Upper lobe of right lung (tissue), 1 donor: ENCODE data around the gene VSIG10L. TPM values are rescaled to one million over a fixed set of nuclear protein-coding genes. Genes with fewer than 3 reads are reported as not detected.

Source experiments
- ATAC-seq: fragments of 200-7000 bp; cut with Tn5 transposase; one replicate; pipeline ENCODE4 v1.9.1; 2020; ENCODE audit warnings: mild to moderate bottlenecking, moderate library complexity
- DNase-seq: peaks from one replicate; pipeline ENCODE4 v3.0.0-alpha.2; 2020
- H3K27ac ChIP-seq: fragments of 200-600 bp; one replicate; pipeline ENCODE4 v1.8.0; 2022
- H3K27me3 ChIP-seq: fragments of 200-600 bp; one replicate; pipeline ENCODE4 v1.8.0; 2022; ENCODE audit warnings: mild to moderate bottlenecking
- H3K36me3 ChIP-seq: fragments of 200-600 bp; one replicate; pipeline ENCODE4 v1.8.0; 2022
- H3K4me1 ChIP-seq: fragments of 200-600 bp; one replicate; pipeline ENCODE4 v1.8.0; 2022
- H3K4me3 ChIP-seq: fragments of 200-600 bp; one replicate; pipeline ENCODE4 v1.8.0; 2022; ENCODE audit warnings: mild to moderate bottlenecking
- H3K9me3 ChIP-seq: fragments of 200-600 bp; one replicate; pipeline ENCODE4 v1.8.0; 2022
- intact Hi-C: fragments of 100-400 bp; cut with DNase I; formaldehyde crosslinking; loops from one replicate; pipeline ENCODE4 v1.11.0; 2022
- long read RNA-seq: library from polyadenylated mRNA; unstranded; transcript quantifications from one replicate; pipeline ENCODE4 v2.0.0, GENCODE V29; 2021
- total RNA-seq: library from RNA; stranded (reverse); fragmentation: NEBNext Ultra II Directional; extraction: Animal tissue kit (Norgen Biotek cat#: 25700); gene quantifications from one replicate; pipeline ENCODE4 v1.2.1, GENCODE V29; 2021
- TF ChIP-seq, protein P1 (sequence below): fragments of 200-600 bp; IDR thresholded peaks from one replicate; pipeline ENCODE4 v1.8.0; 2022; ENCODE audit warnings: antibody characterized with exemption
- donor health status: DM: no; HTN: yes; CAD: no; lungs with severe emphysema.

VSIG10L gene
- total RNA-seq: 2.1 TPM
- long read RNA-seq, partial matches to known transcripts: 4 of 5 reads
- long read RNA-seq, other reads (novel, unspliced or antisense): 1 of 5 reads

DNA sequence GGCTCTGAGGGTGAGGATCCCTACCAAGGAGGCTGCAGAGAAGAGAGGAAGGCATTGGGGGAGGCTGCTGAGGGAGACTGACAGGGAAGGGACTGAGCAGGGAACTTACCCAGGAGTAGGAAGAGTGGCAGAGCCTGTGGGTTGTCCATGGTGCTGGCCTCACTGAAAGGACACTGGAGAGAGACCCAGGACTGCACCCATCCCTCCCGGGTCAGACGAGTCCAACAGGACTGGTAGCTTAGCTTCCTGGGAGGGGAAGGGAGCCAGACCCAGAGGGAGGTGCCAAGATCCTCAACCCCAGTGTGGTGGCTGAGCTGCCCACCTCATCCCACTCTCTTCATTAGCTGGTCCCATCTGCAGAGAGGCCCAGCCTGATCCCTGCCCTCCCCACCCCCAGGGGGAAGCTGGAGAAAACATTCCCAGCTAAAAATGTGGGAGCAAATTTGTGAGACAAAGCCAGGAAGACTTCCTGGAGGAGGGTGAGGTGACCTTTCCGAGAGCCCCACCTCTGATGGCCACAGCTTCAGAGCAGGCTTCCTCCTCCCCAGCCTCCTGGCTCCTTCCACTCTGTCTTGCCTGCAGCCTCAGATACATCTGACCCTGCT is at the start of gene VSIG10L:
Gene VSIG10L, minus strand, starts transcription at position 164 of the 605 bp plus-strand sequence. Its CDS starts 15 bp downstream, at position 149.
- TF ChIP-seq, protein P1, sequence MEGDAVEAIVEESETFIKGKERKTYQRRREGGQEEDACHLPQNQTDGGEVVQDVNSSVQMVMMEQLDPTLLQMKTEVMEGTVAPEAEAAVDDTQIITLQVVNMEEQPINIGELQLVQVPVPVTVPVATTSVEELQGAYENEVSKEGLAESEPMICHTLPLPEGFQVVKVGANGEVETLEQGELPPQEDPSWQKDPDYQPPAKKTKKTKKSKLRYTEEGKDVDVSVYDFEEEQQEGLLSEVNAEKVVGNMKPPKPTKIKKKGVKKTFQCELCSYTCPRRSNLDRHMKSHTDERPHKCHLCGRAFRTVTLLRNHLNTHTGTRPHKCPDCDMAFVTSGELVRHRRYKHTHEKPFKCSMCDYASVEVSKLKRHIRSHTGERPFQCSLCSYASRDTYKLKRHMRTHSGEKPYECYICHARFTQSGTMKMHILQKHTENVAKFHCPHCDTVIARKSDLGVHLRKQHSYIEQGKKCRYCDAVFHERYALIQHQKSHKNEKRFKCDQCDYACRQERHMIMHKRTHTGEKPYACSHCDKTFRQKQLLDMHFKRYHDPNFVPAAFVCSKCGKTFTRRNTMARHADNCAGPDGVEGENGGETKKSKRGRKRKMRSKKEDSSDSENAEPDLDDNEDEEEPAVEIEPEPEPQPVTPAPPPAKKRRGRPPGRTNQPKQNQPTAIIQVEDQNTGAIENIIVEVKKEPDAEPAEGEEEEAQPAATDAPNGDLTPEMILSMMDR: no peak
- Histone ChIP-seq H3K27me3 (no peaks in the 10 kb centered on the region), H3K27ac (no peak within 1 kb of the TSS), H3K4me1 (peaks cover 11% of the 10 kb centered on the region), H3K36me3 (peaks cover 5% of the 10 kb centered on the region), H3K4me3 (no peak within 1 kb of the TSS), H3K9me3 (no peaks in the 10 kb centered on the region)
- no peak for DNase-seq
- intact Hi-C loops: no loop called here
- ATAC-seq: no peak

GRCh38 chr19:51391073-51391611 is 49.2 kb upstream of the VSIG10L start:
- Histone ChIP-seq H3K9me3 (no peaks in the 10 kb centered on the region), H3K4me1 (no peaks in the 10 kb centered on the region), H3K27me3 (no peaks in the 10 kb centered on the region), H3K4me3 (no peak overlapping the region), H3K36me3 (no peaks in the 10 kb centered on the region), H3K27ac (no peak overlapping the region)
- ATAC-seq: no peak
- intact Hi-C loops: no loop called here
- DNase-seq: no peak
- TF ChIP-seq, protein P1: no peak

DNA sequence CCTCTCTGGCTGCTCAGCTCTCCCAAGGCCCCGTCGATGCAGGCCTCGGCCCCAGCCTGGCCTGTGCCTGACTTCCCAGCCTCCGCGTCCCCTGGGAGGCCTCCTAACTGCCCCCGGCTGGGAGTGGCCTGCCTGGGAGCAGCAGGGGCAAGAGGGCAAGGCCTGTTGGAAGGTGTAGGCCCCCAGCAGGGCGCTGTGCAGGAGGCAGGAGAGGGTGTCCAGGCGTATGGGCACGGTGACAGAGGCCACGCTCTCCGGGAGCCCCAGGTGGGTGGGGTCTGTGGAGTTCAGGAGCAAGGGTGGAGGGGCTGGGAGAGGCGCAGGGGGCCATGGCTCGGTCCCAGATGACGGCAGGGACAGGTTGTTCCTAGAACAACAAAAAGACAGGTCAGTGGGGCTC is 47.2 kb upstream of the VSIG10L start:
- intact Hi-C loops: no loop called here
- peak; percentile 5 for ATAC-seq
- TF ChIP-seq, protein P1: no peak
- no peaks in the 10 kb centered on the region for H3K27me3 ChIP-seq
- H3K27ac ChIP-seq: no peak overlapping the region
- H3K9me3 ChIP-seq: no peaks in the 10 kb centered on the region
- no peak for DNase-seq
- H3K4me3 ChIP-seq: no peak overlapping the region
- H3K36me3 ChIP-seq: no peaks in the 10 kb centered on the region
- no peaks in the 10 kb centered on the region for H3K4me1 ChIP-seq

DNA sequence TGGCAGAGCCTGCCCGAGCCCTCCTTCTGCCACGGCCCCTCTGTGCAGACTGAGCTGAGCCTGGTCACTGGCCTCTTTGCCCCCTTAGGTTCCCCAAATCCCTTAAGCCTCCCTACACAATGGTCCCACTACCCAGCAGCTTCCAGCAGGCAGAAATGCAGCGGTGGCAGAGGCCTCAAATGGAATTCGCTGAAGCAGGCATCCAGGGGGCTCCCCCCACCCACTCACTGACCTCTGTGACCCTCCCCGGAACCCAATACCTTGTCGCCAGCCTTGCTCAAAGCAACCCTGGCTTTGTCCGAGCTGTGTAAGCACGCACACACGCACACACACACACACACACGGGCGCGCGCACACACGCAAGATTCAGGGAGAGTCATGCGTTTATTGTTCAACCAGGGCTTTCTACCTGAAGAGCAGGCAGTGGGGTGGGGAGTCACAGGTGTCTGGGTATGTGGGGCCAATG is 46.0 kb upstream of the VSIG10L start, which contains the start of gene LIM2:
Gene LIM2, minus strand, starts transcription at position 51 of the 466 bp plus-strand sequence. CDS start 531 bp downstream, outside the sequence.
- no peak within 1 kb of the TSS for H3K4me3 ChIP-seq
- H3K27ac ChIP-seq: no peak within 1 kb of the TSS
- DNase-seq (no peak), ATAC-seq (no peak)
- no peaks in the 10 kb centered on the region for H3K27me3 ChIP-seq
- TF ChIP-seq, protein P1: no peak
- intact Hi-C loops: no loop called here
- no peaks in the 10 kb centered on the region for H3K4me1 ChIP-seq
- H3K36me3 ChIP-seq: no peaks in the 10 kb centered on the region
- no peaks in the 10 kb centered on the region for H3K9me3 ChIP-seq

DNA sequence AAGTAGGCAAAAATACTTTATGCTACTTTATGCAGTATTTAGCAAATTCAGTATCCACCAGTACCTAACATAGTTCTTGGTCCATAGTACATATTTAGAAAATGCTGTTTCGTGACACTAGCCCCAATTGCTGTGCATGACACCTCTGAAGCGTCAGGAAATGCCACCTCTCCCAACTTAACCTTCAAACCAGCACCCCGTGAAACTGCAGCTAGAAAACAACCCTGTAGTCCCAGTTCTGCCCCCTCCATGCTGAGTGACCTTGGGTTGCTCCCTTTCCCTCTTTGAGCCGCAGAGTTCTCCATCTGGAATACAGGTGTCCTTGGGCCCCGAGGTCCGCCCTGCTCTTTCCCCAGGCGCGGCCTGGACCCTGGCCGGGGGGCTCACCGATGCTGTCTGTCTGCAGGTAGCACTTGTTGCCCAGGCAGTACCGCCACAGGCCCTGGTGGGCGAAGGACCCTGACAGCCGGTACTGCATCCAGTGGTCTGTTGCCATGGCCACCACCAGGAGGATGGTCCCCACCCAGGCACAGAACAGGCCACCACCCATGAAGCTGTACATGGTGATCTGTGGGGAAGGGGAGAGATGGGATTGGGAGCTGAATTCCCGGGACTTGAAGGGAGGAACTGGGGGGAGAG is 45.1 kb upstream of the VSIG10L start:
- DNase-seq (no peak), ATAC-seq (no peak)
- H3K27me3 ChIP-seq: no peaks in the 10 kb centered on the region
- no peaks in the 10 kb centered on the region for H3K36me3 ChIP-seq
- no peak overlapping the region for H3K27ac ChIP-seq
- intact Hi-C loops: no loop called here
- H3K4me1 ChIP-seq: no peaks in the 10 kb centered on the region
- H3K4me3 ChIP-seq: no peak overlapping the region
- TF ChIP-seq, protein P1: no peak
- no peaks in the 10 kb centered on the region for H3K9me3 ChIP-seq
